ENCODE data around the gene TRIM13.

TRIM13 gene

GRCh38 chr13:49998714-49999624 lies 2.1 kb downstream of the TRIM13 start:
- DNase-seq (ENCODE audit: extremely low spot score) = no peak
- TF ChIP-seq ZNF384 (IDR thresholded peaks at IDR 0.05) = no peak
- no peak for TF ChIP-seq FOXK2 (IDR thresholded peaks at IDR 0.05)
- TF ChIP-seq LEF1 (IDR thresholded peaks at IDR 0.05; ENCODE audit: borderline replicate concordance) = no peak
- TF ChIP-seq HDGF (IDR thresholded peaks at IDR 0.05; ENCODE audit: borderline replicate concordance) = no peak
- TF ChIP-seq FOXM1 (IDR thresholded peaks at IDR 0.05; ENCODE audit: borderline replicate concordance) = no peak
- no peak for TF ChIP-seq NFRKB (IDR thresholded peaks at IDR 0.05)
- no peak for TF ChIP-seq FOXA1 (IDR thresholded peaks at IDR 0.05)
- no peak for TF ChIP-seq TARDBP (IDR thresholded peaks at IDR 0.05)
- TF ChIP-seq PKNOX1 (IDR thresholded peaks at IDR 0.05) = no peak
- TF ChIP-seq ARNT (IDR thresholded peaks at IDR 0.05) = no peak
- no peak for TF ChIP-seq BHLHE40 (IDR thresholded peaks at IDR 0.05; ENCODE audit: borderline replicate concordance)
- TF ChIP-seq SP1 (IDR thresholded peaks at IDR 0.05) = no peak
- TF ChIP-seq SUZ12 (IDR thresholded peaks at IDR 0.05) = no peak
- no peak for TF ChIP-seq ELF4 (IDR thresholded peaks at IDR 0.05)
- TF ChIP-seq L3MBTL2 (conservative IDR thresholded peaks at IDR 0.05) = no peak
- TF ChIP-seq CTBP1 (IDR thresholded peaks at IDR 0.05; ENCODE audit: borderline replicate concordance) = no peak
- POLR2A ChIA-PET = no interaction called here
- CTCF ChIA-PET = interaction anchor here (1.6 kb wide), 1 partner anchor 63 kb away, joined by 3 read pairs; the partner anchor contains the start of gene SPRYD7

GRCh38 chr13:50001287-50001686 lies 4.4 kb downstream of the TRIM13 start:
- POLR2A ChIA-PET = no interaction called here
- CTCF ChIA-PET = no interaction called here
- no peak for DNase-seq (ENCODE audit: extremely low spot score)
- TF ChIP-seq SP1 (IDR thresholded peaks at IDR 0.05) (no peak), SUZ12 (IDR thresholded peaks at IDR 0.05) (no peak), LEF1 (IDR thresholded peaks at IDR 0.05; ENCODE audit: borderline replicate concordance) (no peak), ELF4 (IDR thresholded peaks at IDR 0.05) (no peak), BHLHE40 (IDR thresholded peaks at IDR 0.05; ENCODE audit: borderline replicate concordance) (no peak), HDGF (IDR thresholded peaks at IDR 0.05; ENCODE audit: borderline replicate concordance) (no peak), PKNOX1 (IDR thresholded peaks at IDR 0.05) (no peak), FOXK2 (IDR thresholded peaks at IDR 0.05) (no peak), CTBP1 (IDR thresholded peaks at IDR 0.05; ENCODE audit: borderline replicate concordance) (no peak), ARNT (IDR thresholded peaks at IDR 0.05) (no peak), L3MBTL2 (conservative IDR thresholded peaks at IDR 0.05) (no peak), NFRKB (IDR thresholded peaks at IDR 0.05) (no peak), FOXA1 (IDR thresholded peaks at IDR 0.05) (no peak), ZNF384 (IDR thresholded peaks at IDR 0.05) (no peak), FOXM1 (IDR thresholded peaks at IDR 0.05; ENCODE audit: borderline replicate concordance) (no peak), TARDBP (IDR thresholded peaks at IDR 0.05) (no peak)

- CTCF ChIA-PET = no interaction called here
- TF ChIP-seq CTBP1 (IDR thresholded peaks at IDR 0.05; ENCODE audit: borderline replicate concordance) (no peak), SUZ12 (IDR thresholded peaks at IDR 0.05) (no peak), BHLHE40 (IDR thresholded peaks at IDR 0.05; ENCODE audit: borderline replicate concordance) (no peak), FOXA1 (IDR thresholded peaks at IDR 0.05) (no peak)
- DNase-seq (ENCODE audit: extremely low spot score) = no peak
- POLR2A ChIA-PET = interaction anchor here (1.3 kb wide), 1 partner anchor 9 kb away, joined by 3 read pairs; no protein-coding TSS in a partner anchor
Measured at GRCh38 chr13:50006426-50007135, 9.7 kb downstream of the TRIM13 start.

GRCh38 chr13:50011461-50011860 lies 14.6 kb downstream of the TRIM13 start:
- DNase-seq (ENCODE audit: extremely low spot score) = no peak
- ChIA-PET POLR2A (no interaction called here), CTCF (no interaction called here)
- no peak for TF ChIP-seq SP1 (IDR thresholded peaks at IDR 0.05)
- TF ChIP-seq ARNT (IDR thresholded peaks at IDR 0.05) = no peak
- TF ChIP-seq LEF1 (IDR thresholded peaks at IDR 0.05; ENCODE audit: borderline replicate concordance) = no peak
- no peak for TF ChIP-seq ZNF384 (IDR thresholded peaks at IDR 0.05)
- no peak for TF ChIP-seq BHLHE40 (IDR thresholded peaks at IDR 0.05; ENCODE audit: borderline replicate concordance)
- TF ChIP-seq FOXA1 (IDR thresholded peaks at IDR 0.05) = no peak
- TF ChIP-seq NFRKB (IDR thresholded peaks at IDR 0.05) = no peak
- TF ChIP-seq SUZ12 (IDR thresholded peaks at IDR 0.05) = no peak
- TF ChIP-seq L3MBTL2 (conservative IDR thresholded peaks at IDR 0.05) = no peak
- TF ChIP-seq PKNOX1 (IDR thresholded peaks at IDR 0.05) = no peak
- no peak for TF ChIP-seq FOXK2 (IDR thresholded peaks at IDR 0.05)
- no peak for TF ChIP-seq CTBP1 (IDR thresholded peaks at IDR 0.05; ENCODE audit: borderline replicate concordance)
- no peak for TF ChIP-seq TARDBP (IDR thresholded peaks at IDR 0.05)
- TF ChIP-seq FOXM1 (IDR thresholded peaks at IDR 0.05; ENCODE audit: borderline replicate concordance) = no peak
- no peak for TF ChIP-seq HDGF (IDR thresholded peaks at IDR 0.05; ENCODE audit: borderline replicate concordance)
- TF ChIP-seq ELF4 (IDR thresholded peaks at IDR 0.05) = no peak

GRCh38 chr13:50012396-50013169 lies 15.7 kb downstream of the TRIM13 start:
- ChIA-PET POLR2A (no interaction called here), CTCF (no interaction called here)
- TF ChIP-seq FOXA1 (IDR thresholded peaks at IDR 0.05) = no peak
- TF ChIP-seq NFRKB (IDR thresholded peaks at IDR 0.05) = no peak
- no peak for TF ChIP-seq ARNT (IDR thresholded peaks at IDR 0.05)
- no peak for TF ChIP-seq SUZ12 (IDR thresholded peaks at IDR 0.05)
- no peak for TF ChIP-seq ELF4 (IDR thresholded peaks at IDR 0.05)
- no peak for TF ChIP-seq FOXK2 (IDR thresholded peaks at IDR 0.05)
- DNase-seq (ENCODE audit: extremely low spot score) = no peak

All from HEK293T (cell line).